Mesothelial cell of epicardium (in vitro differentiated cells): ENCODE measurements around the gene SEPTIN5. TPM values are rescaled to one million over a fixed set of nuclear protein-coding genes. Genes with fewer than 3 reads are reported as not detected.
"Not testable (repeated sequence)": the region's sequence is repeated elsewhere in the genome, so short reads cannot be mapped to it uniquely, and the experiment has no call there.

Experiments
- DNase-seq, 2 experiments: peaks; one replicate each; pipeline ENCODE4 v3.0.0; 2021; ENCODE audit warnings: low spot score in 2 of 2; ENCODE audit not compliant: unreplicated experiment in 2 of 2
- H3K27ac Mint-ChIP-seq: 2 replicates; pipeline ENCODE4 v1.8.0; 2021; ENCODE audit warnings: mixed read lengths
- H3K27me3 Mint-ChIP-seq: 2 replicates; pipeline ENCODE4 v1.8.0; 2021; ENCODE audit warnings: low read depth, mixed read lengths
- H3K36me3 Mint-ChIP-seq: 2 replicates; pipeline ENCODE4 v1.8.0; 2021; ENCODE audit warnings: mixed read lengths
- H3K4me1 Mint-ChIP-seq: 2 replicates; pipeline ENCODE4 v1.8.0; 2021; ENCODE audit warnings: mixed read lengths
- H3K4me3 Mint-ChIP-seq: 2 replicates; pipeline ENCODE4 v1.8.0; 2021; ENCODE audit warnings: mild to moderate bottlenecking, moderate library complexity, mixed read lengths
- H3K9me3 Mint-ChIP-seq: 2 replicates; pipeline ENCODE4 v1.8.0; 2021; ENCODE audit warnings: mixed read lengths
- CTCF ChIP-seq: fragments of 200-600 bp; sonication (generic); IDR thresholded peaks from one replicate; pipeline ENCODE4 v1.5.0; 2021; ENCODE audit warnings: antibody characterized with exemption; ENCODE audit not compliant: unreplicated experiment
- total RNA-seq: library from RNA; stranded (reverse); gene quantifications from 3 replicates; pipeline ENCODE4 v1.2.1, GENCODE V29; 2021

The SEPTIN5 gene
- total RNA-seq, 1 donor from 2014 or later = 42.1 TPM

DNA sequence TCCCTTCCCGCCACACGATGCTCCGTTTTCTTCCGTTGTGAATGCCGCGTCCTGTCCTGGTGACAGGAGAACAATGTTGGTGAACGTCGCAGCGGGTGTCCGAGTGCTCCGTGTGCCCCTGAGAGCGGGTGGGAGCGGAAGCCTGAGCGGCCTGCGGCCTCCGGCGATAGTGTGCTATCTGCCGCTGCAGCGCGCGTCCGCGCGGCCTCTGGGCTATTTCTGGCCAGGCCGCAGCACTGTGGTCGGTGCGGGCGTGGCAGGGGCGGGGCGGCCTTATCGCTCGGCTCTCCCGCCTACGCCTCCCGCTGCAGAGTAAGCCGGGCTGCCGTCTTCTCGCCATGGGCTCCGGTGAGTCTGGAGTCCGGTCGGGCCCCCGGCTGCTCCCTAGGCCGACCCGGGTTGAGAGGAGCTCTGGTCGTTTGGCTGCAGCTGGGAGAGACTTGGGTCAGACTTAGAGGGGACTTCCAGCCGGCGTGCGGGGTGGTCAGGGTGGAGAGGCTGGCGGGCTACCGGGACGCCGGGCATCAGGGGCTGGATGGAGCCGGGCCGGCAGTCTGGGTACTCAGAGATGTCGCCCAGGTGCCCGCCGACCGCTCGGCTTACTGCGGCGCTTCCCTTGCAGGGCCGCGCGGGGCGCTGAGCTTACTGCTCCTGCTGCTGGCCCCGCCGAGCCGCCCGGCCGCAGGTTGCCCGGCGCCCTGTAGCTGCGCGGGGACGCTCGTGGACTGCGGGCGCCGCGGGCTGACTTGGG, 9.1 kb downstream of the SEPTIN5 start, which contains the start of gene GP1BB:
TSS of gene GP1BB (plus strand) at position 308 of the 751 bp plus-strand sequence. CDS start at position 339, 31 bp downstream.
- peak; percentile 37 for TF ChIP-seq CTCF
- peaks cover 17% of the 10 kb centered on the region for H3K36me3 Mint-ChIP-seq
- no peak within 1 kb of the TSS for H3K27ac Mint-ChIP-seq
- peaks cover 86% of the 10 kb centered on the region for H3K27me3 Mint-ChIP-seq
- no peak for DNase-seq
- H3K9me3 Mint-ChIP-seq = no peaks in the 10 kb centered on the region
- peaks cover 16% of the 10 kb centered on the region for H3K4me1 Mint-ChIP-seq
- peak within 1 kb of the TSS; percentile 50 for H3K4me3 Mint-ChIP-seq

GRCh38 chr22:19723983-19724827, 9.9 kb downstream of the SEPTIN5 start:
- Mint-ChIP-seq H3K4me1 (peaks cover 15% of the 10 kb centered on the region), H3K27me3 (peaks cover 92% of the 10 kb centered on the region), H3K4me3 (peak overlapping the region; percentile 37), H3K9me3 (no peaks in the 10 kb centered on the region), H3K27ac (no peak overlapping the region), H3K36me3 (peaks cover 17% of the 10 kb centered on the region)
- no peak for TF ChIP-seq CTCF
- DNase-seq = peak in 1 of 2 experiments; percentile 52

GRCh38 chr22:19724927-19725661, 10.8 kb downstream of the SEPTIN5 start:
- DNase-seq = no peak
- no peak overlapping the region for H3K27ac Mint-ChIP-seq
- H3K4me1 Mint-ChIP-seq = peaks cover 13% of the 10 kb centered on the region
- no peaks in the 10 kb centered on the region for H3K9me3 Mint-ChIP-seq
- H3K4me3 Mint-ChIP-seq = peak overlapping the region; percentile 37
- peaks cover 12% of the 10 kb centered on the region for H3K36me3 Mint-ChIP-seq
- no peak for TF ChIP-seq CTCF
- H3K27me3 Mint-ChIP-seq = peaks cover 89% of the 10 kb centered on the region

- H3K4me1 Mint-ChIP-seq = peaks cover 15% of the 10 kb centered on the region
- not testable (repeated sequence) for H3K36me3 Mint-ChIP-seq, H3K4me3 Mint-ChIP-seq, H3K9me3 Mint-ChIP-seq, H3K27ac Mint-ChIP-seq, DNase-seq
- H3K27me3 Mint-ChIP-seq = peaks cover 83% of the 10 kb centered on the region
Measured at GRCh38 chr22:19726064-19726788, 11.9 kb downstream of the SEPTIN5 start.

- DNase-seq = no peak
- Mint-ChIP-seq H3K4me3 (no peak overlapping the region), H3K27me3 (peaks cover 71% of the 10 kb centered on the region)
Measured at GRCh38 chr22:19727310-19728150, 13.2 kb downstream of the SEPTIN5 start.

More at GRCh38 chr22:19727310-19728150, 13.2 kb downstream of the SEPTIN5 start:
- peaks cover 2% of the 10 kb centered on the region for H3K36me3 Mint-ChIP-seq
- H3K9me3 Mint-ChIP-seq = no peaks in the 10 kb centered on the region
- no peak overlapping the region for H3K27ac Mint-ChIP-seq
- TF ChIP-seq CTCF = no peak
- peaks cover 13% of the 10 kb centered on the region for H3K4me1 Mint-ChIP-seq
